ENCODE measurements around the gene MRPL16. TPM values are rescaled to one million over a fixed set of nuclear protein-coding genes. Genes with fewer than 3 reads are reported as not detected.

MRPL16 gene
- total RNA-seq (100 to 1,000 TPM in 1 of 9 donors, 10 to 100 TPM in 8; 47.5 to 101 (median 73.8) TPM), polyA plus RNA-seq (100 to 1,000 TPM in 2 of 3 donors, 10 to 100 TPM in 1; 61.5 to 143 (median 107) TPM)
- long read RNA-seq, donor 1, transcript MRPL16-201 (4 exons, 1,182 nt): major isoform, 63 of 63 reads
- long read RNA-seq, donor 1, partial matches to known transcripts: 0 of 63 reads
- long read RNA-seq, donor 1, other reads (novel, unspliced or antisense): 0 of 63 reads
- long read RNA-seq, donor 2, transcript MRPL16-201 (4 exons, 1,182 nt): major isoform, 58 of 59 reads
- long read RNA-seq, donor 2, partial matches to known transcripts: 0 of 59 reads
- long read RNA-seq, donor 2, other reads (novel, unspliced or antisense): 0 of 59 reads
- long read RNA-seq, donor 3, transcript MRPL16-201 (4 exons, 1,182 nt): major isoform, 39 of 39 reads
- long read RNA-seq, donor 3, partial matches to known transcripts: 0 of 39 reads
- long read RNA-seq, donor 3, other reads (novel, unspliced or antisense): 0 of 39 reads
- long read RNA-seq, donor 4, transcript MRPL16-201 (4 exons, 1,182 nt): major isoform, 86 of 92 reads
- long read RNA-seq, donor 4, partial matches to known transcripts: 1 of 92 reads
- long read RNA-seq, donor 4, other reads (novel, unspliced or antisense): 4 of 92 reads
- long read RNA-seq, donor 5, transcript MRPL16-201 (4 exons, 1,182 nt): major isoform, 111 of 118 reads
- long read RNA-seq, donor 5, partial matches to known transcripts: 1 of 118 reads
- long read RNA-seq, donor 5, other reads (novel, unspliced or antisense): 5 of 118 reads
- long read RNA-seq, donor 6, transcript MRPL16-201 (4 exons, 1,182 nt): major isoform, 49 of 54 reads
- long read RNA-seq, donor 6, partial matches to known transcripts: 5 of 54 reads
- long read RNA-seq, donor 6, other reads (novel, unspliced or antisense): 0 of 54 reads
- long read RNA-seq, donor 7, transcript MRPL16-201 (4 exons, 1,182 nt): major isoform, 21 of 21 reads
- long read RNA-seq, donor 7, partial matches to known transcripts: 0 of 21 reads
- long read RNA-seq, donor 7, other reads (novel, unspliced or antisense): 0 of 21 reads
- long read RNA-seq, donor 8, transcript MRPL16-201 (4 exons, 1,182 nt): major isoform, 66 of 69 reads
- long read RNA-seq, donor 8, partial matches to known transcripts: 0 of 69 reads
- long read RNA-seq, donor 8, other reads (novel, unspliced or antisense): 0 of 69 reads
- long read RNA-seq, donor 9, transcript MRPL16-201 (4 exons, 1,182 nt): major isoform, 31 of 32 reads
- long read RNA-seq, donor 9, partial matches to known transcripts: 0 of 32 reads
- long read RNA-seq, donor 9, other reads (novel, unspliced or antisense): 0 of 32 reads
- long read RNA-seq, donor 10, transcript MRPL16-201 (4 exons, 1,182 nt): major isoform, 32 of 32 reads
- long read RNA-seq, donor 10, partial matches to known transcripts: 0 of 32 reads
- long read RNA-seq, donor 10, other reads (novel, unspliced or antisense): 0 of 32 reads

DNA sequence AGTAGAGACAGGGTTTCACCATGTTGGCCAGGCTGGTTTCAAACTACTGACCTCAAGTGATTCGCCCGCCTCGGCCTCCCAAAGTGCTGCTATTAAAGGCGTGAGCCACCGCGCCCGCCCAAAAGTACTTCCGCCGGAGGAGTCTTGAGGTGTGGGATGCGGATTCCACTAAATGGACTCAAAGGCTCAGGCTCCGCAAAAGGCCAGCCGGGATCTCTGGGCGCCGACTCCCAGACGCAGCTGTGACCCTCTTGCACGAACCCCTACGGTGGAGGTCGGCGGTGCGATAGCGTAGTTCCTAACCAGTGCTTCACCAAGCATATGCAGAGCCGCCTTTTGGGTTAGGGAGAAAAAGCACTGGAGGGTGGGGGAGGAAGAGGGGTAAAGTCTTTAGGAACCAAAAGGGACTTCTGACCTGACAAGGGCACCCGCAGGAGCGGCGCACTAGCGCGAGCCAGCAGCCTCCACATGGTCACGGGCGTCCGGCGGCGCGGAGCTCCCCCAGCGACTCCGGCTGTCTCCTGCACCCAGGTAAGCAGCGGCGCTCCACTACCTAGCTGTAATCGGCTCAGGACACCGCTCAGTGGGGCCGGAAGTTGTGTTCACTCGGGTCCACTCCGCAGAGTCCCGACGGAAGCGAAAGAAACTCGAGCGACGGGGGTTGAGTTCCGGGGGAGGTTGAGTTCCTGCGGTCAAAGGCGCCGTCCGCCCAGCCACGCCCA, at the start of gene MRPL16:
Gene MRPL16, minus strand, starts transcription at position 590 of the 722 bp plus-strand sequence. Its CDS starts 120 bp downstream, at position 470.
- H3K36me3 ChIP-seq (replicated peaks in 1 of 2): peaks cover 0 to 19% of the 10 kb centered on the region in 2 donors
- WGBS, 4 donors: 0 to 1% (median 0%) methylated on average over 31 to 54 of the region's 54 CpGs
- TF ChIP-seq POLR2A (IDR thresholded peaks at IDR 0.05): peak in 1 of 2 donors; percentile 62
- TF ChIP-seq, protein P1, sequence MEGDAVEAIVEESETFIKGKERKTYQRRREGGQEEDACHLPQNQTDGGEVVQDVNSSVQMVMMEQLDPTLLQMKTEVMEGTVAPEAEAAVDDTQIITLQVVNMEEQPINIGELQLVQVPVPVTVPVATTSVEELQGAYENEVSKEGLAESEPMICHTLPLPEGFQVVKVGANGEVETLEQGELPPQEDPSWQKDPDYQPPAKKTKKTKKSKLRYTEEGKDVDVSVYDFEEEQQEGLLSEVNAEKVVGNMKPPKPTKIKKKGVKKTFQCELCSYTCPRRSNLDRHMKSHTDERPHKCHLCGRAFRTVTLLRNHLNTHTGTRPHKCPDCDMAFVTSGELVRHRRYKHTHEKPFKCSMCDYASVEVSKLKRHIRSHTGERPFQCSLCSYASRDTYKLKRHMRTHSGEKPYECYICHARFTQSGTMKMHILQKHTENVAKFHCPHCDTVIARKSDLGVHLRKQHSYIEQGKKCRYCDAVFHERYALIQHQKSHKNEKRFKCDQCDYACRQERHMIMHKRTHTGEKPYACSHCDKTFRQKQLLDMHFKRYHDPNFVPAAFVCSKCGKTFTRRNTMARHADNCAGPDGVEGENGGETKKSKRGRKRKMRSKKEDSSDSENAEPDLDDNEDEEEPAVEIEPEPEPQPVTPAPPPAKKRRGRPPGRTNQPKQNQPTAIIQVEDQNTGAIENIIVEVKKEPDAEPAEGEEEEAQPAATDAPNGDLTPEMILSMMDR (IDR thresholded peaks at IDR 0.05): peak in 3 of 6 experiments; percentile 12 to 33 (median 16)
- DNase-seq: peak; percentile 83 to 95 (median 89)
- no peaks in the 10 kb centered on the region for H3K9me3 ChIP-seq (replicated peaks in 1 of 3)
- no peaks in the 10 kb centered on the region for H3K27me3 ChIP-seq
- H3K27ac ChIP-seq: peak within 1 kb of the TSS in 4 of 5 donors; percentile 70 to 87 (median 76)
- H3K4me1 ChIP-seq (replicated peaks in 1 of 2): peaks cover 4 to 12% of the 10 kb centered on the region in 2 donors
- intact Hi-C loops (cut with DNase I): loop anchor here in 1 of 2 donors (10.0 kb wide), 2 partner anchors 136 to 444 kb away; no protein-coding TSS in a partner anchor
- H3K4me3 ChIP-seq: peak within 1 kb of the TSS in 3 of 4 donors; percentile 81 to 92 (median 82)

DNA sequence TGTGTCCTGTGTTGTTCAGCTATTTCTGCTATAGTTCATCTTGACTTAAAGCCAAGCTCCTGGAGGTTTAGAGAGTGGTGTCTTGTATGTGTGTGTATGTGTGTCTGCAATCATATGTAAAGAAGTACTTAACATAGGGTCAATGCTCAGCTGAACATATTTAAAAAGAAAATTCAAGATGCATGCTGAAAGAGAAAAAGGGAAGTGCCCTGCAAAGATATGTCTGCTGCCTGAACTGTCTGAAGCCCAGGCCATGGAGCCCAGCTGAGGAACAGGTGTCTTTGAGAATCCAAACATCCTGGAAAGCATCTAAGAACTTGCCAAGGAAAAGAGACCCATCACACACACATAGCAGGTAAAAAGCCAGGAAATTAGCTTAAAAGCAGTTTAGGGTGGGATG, 49.1 kb upstream of the MRPL16 start:
- DNase-seq: no peak
- H3K9me3 ChIP-seq (replicated peaks in 1 of 3): no peaks in the 10 kb centered on the region
- TF ChIP-seq, protein P1 (IDR thresholded peaks at IDR 0.05): no peak
- TF ChIP-seq POLR2A (IDR thresholded peaks at IDR 0.05): no peak
- H3K36me3 ChIP-seq (replicated peaks in 1 of 2): no peaks in the 10 kb centered on the region
- peaks cover 0 to 12% of the 10 kb centered on the region in 2 donors for H3K4me1 ChIP-seq (replicated peaks in 1 of 2)
- no peaks in the 10 kb centered on the region for H3K27me3 ChIP-seq
- intact Hi-C loops (cut with DNase I): no loop called here
- no peak overlapping the region for H3K4me3 ChIP-seq
- H3K27ac ChIP-seq: no peak overlapping the region

DNA sequence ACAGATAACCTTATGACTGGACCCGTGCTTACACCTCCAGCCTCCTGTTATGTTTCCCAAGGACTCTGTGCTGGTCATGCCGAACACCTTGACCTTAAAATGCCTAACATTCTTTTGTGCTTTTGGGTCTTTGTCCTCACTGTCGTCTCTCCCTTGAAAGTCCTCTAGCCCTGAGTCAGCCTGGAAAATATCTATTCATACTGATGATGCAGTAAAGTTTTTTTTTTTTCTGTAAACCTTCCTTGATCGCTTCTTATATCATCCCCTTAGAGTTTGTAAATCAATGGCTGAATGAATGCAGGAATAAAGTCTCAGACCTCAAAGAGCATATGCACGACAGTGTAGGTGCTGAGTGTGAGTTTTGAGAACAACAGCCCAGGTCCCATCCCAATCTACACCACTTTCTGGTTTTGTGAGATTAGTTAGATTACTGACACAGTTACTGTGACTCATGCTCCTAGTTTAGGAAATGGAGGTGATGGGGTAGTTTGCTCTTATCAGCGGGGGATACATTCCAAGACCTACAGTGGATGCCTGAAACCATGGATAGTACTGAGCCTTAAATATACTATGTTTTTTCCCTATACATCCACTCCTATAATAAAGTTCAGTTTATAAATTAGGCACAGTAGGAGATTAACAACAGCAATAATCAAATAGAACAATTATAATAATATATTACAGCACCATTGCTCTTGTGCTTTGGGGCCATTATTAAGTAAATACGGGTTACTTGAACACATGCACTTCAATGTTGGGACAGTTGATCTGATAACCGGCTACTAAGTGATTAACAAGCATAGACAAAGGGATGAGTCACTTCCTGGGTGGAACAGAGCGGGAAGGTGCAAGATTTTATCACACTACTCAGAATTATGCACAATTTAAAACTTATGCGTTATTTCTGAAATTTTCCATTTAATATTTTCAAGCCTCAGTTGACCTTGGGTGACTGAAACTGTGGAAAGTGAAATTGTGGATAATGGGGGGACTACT, 47.2 kb upstream of the MRPL16 start:
- intact Hi-C loops (cut with DNase I): no loop called here
- peak in 3 of 7 donors; percentile 7 to 34 (median 24) for DNase-seq
- H3K36me3 ChIP-seq (replicated peaks in 1 of 2): no peaks in the 10 kb centered on the region
- H3K9me3 ChIP-seq (replicated peaks in 1 of 3): no peaks in the 10 kb centered on the region
- no peak for TF ChIP-seq POLR2A (IDR thresholded peaks at IDR 0.05)
- TF ChIP-seq, protein P1 (IDR thresholded peaks at IDR 0.05): no peak
- peak overlapping the region in 1 of 5 donors; percentile 50 for H3K27ac ChIP-seq
- no peaks in the 10 kb centered on the region for H3K27me3 ChIP-seq
- H3K4me1 ChIP-seq (replicated peaks in 1 of 2): peaks cover 0 to 12% of the 10 kb centered on the region in 2 donors
- H3K4me3 ChIP-seq: no peak overlapping the region
- WGBS, 4 donors: 52 to 61% (median 55%) methylated on average over 10 of the region's 10 CpGs

All from adrenal gland (tissue), 19 donors.